Activated CD4-positive, alpha-beta memory T cell treated with anti-CD3 and anti-CD28 coated beads for 36 hours (primary cell): Measurements from ENCODE around the gene PCSK2. TPM values are rescaled to one million over a fixed set of nuclear protein-coding genes. Genes with fewer than 3 reads are reported as not detected.

Experiments used
- CTCF ChIA-PET: fragments of 350-600 bp; sonication (Branson Sonifier 250); formaldehyde crosslinking; loops from one replicate; lab custom pipeline; 2021; ENCODE audit warnings: antibody characterized with exemption, inconsistent platforms; lab: Charles Lee
- POLR2A ChIA-PET: fragments of 350-600 bp; sonication (Branson Sonifier 250); formaldehyde crosslinking; loops from one replicate; lab custom pipeline; 2021; ENCODE audit warnings: antibody characterized with exemption; lab: Charles Lee
- DNase-seq: peaks from one replicate; pipeline ENCODE4 v3.0.0-alpha.2; 2020
- H3K27ac Mint-ChIP-seq: one replicate; pipeline ENCODE4 v1.8.0; 2021; ENCODE audit warnings: mixed read lengths
- H3K27me3 Mint-ChIP-seq: one replicate; pipeline ENCODE4 v1.8.0; 2021; ENCODE audit warnings: mixed read lengths
- H3K36me3 Mint-ChIP-seq: one replicate; pipeline ENCODE4 v1.8.0; 2021; ENCODE audit warnings: mixed read lengths
- H3K4me1 Mint-ChIP-seq: one replicate; pipeline ENCODE4 v1.8.0; 2021; ENCODE audit warnings: low read depth, mixed read lengths
- H3K4me3 Mint-ChIP-seq: one replicate; pipeline ENCODE4 v1.8.0; 2021; ENCODE audit warnings: mild to moderate bottlenecking, mixed read lengths
- H3K9me3 Mint-ChIP-seq: one replicate; pipeline ENCODE4 v1.8.0; 2021; ENCODE audit warnings: mixed read lengths
- intact Hi-C: fragments of 100-400 bp; cut with micrococcal nuclease; formaldehyde crosslinking; loops from one replicate; pipeline ENCODE4 v1.15.1; 2023
- total RNA-seq, 2 experiments: library from RNA; stranded (reverse); gene quantifications; one replicate each; pipeline ENCODE4 v1.2.3, GENCODE V29; 2021

Gene PCSK2
- total RNA-seq, 2 experiments from 2014 or later: not detected

- peaks cover 2% of the 10 kb centered on the region for H3K27me3 Mint-ChIP-seq
Observed at GRCh38 chr20:17423782-17424181, 196.9 kb downstream of the PCSK2 start.

GRCh38 chr20:17427638-17428037 is 200.8 kb downstream of the PCSK2 start:
- POLR2A ChIA-PET: no interaction called here
- no peak for DNase-seq

More at GRCh38 chr20:17423782-17424181, 196.9 kb downstream of the PCSK2 start:
- ChIA-PET CTCF (interaction anchor here (0.6 to 1.1 kb wide), 2 partner anchors 8 to 623 kb away, joined by 3 to 4 read pairs; no protein-coding TSS in a partner anchor), POLR2A (no interaction called here)
- intact Hi-C loops: no loop called here
- Mint-ChIP-seq H3K4me3 (no peak overlapping the region), H3K4me1 (no peaks in the 10 kb centered on the region), H3K9me3 (no peaks in the 10 kb centered on the region), H3K27ac (no peak overlapping the region), H3K36me3 (no peaks in the 10 kb centered on the region)
- DNase-seq: no peak

GRCh38 chr20:17430125-17430950 is 203.5 kb downstream of the PCSK2 start:
- peaks cover 12% of the 10 kb centered on the region for H3K27me3 Mint-ChIP-seq
- CTCF ChIA-PET: interaction anchor here (0.6 to 7.3 kb wide), 7 partner anchors 9 to 1273 kb away, joined by 3 to 84 read pairs (median 6); no protein-coding TSS in a partner anchor
- H3K4me1 Mint-ChIP-seq: no peaks in the 10 kb centered on the region

More at GRCh38 chr20:17427638-17428037, 200.8 kb downstream of the PCSK2 start:
- intact Hi-C loops: no loop called here
- no peaks in the 10 kb centered on the region for H3K9me3 Mint-ChIP-seq
- H3K27ac Mint-ChIP-seq: no peak overlapping the region
- no peaks in the 10 kb centered on the region for H3K36me3 Mint-ChIP-seq
- H3K4me1 Mint-ChIP-seq: no peaks in the 10 kb centered on the region
- H3K27me3 Mint-ChIP-seq: peaks cover 10% of the 10 kb centered on the region
- CTCF ChIA-PET: no interaction called here
- H3K4me3 Mint-ChIP-seq: no peak overlapping the region

GRCh38 chr20:17431621-17432364 is 205.0 kb downstream of the PCSK2 start:
- Mint-ChIP-seq H3K4me1 (no peaks in the 10 kb centered on the region), H3K27ac (no peak overlapping the region), H3K36me3 (no peaks in the 10 kb centered on the region), H3K27me3 (peaks cover 17% of the 10 kb centered on the region), H3K9me3 (no peaks in the 10 kb centered on the region), H3K4me3 (no peak overlapping the region)
- intact Hi-C loops: no loop called here
- CTCF ChIA-PET: interaction anchor here (0.7 to 7.3 kb wide), 9 partner anchors 8 to 627 kb away, joined by 3 to 84 read pairs (median 5); no protein-coding TSS in a partner anchor
- POLR2A ChIA-PET: no interaction called here
- DNase-seq: peak; percentile 57

More at GRCh38 chr20:17430125-17430950, 203.5 kb downstream of the PCSK2 start:
- intact Hi-C loops: no loop called here
- POLR2A ChIA-PET: no interaction called here
- Mint-ChIP-seq H3K27ac (no peak overlapping the region), H3K9me3 (no peaks in the 10 kb centered on the region), H3K4me3 (no peak overlapping the region), H3K36me3 (no peaks in the 10 kb centered on the region)
- no peak for DNase-seq

- POLR2A ChIA-PET: no interaction called here
- DNase-seq: no peak
- Mint-ChIP-seq H3K9me3 (peaks cover 3% of the 10 kb centered on the region), H3K27ac (no peak overlapping the region), H3K36me3 (no peaks in the 10 kb centered on the region), H3K4me3 (no peak overlapping the region), H3K27me3 (peaks cover 14% of the 10 kb centered on the region), H3K4me1 (no peaks in the 10 kb centered on the region)
- CTCF ChIA-PET: no interaction called here
- intact Hi-C loops: no loop called here
Observed at GRCh38 chr20:17436664-17437063, 209.8 kb downstream of the PCSK2 start.

GRCh38 chr20:17437251-17437650 is 210.4 kb downstream of the PCSK2 start:
- Mint-ChIP-seq H3K4me3 (no peak overlapping the region), H3K27ac (no peak overlapping the region), H3K4me1 (no peaks in the 10 kb centered on the region), H3K9me3 (peaks cover 3% of the 10 kb centered on the region), H3K36me3 (no peaks in the 10 kb centered on the region), H3K27me3 (peaks cover 9% of the 10 kb centered on the region)
- DNase-seq: no peak
- intact Hi-C loops: no loop called here
- CTCF ChIA-PET: no interaction called here
- POLR2A ChIA-PET: no interaction called here

- Mint-ChIP-seq H3K9me3 (peaks cover 3% of the 10 kb centered on the region), H3K4me3 (no peak overlapping the region), H3K27me3 (peaks cover 13% of the 10 kb centered on the region), H3K36me3 (no peaks in the 10 kb centered on the region), H3K4me1 (no peaks in the 10 kb centered on the region), H3K27ac (no peak overlapping the region)
- ChIA-PET CTCF (interaction anchor here (1.6 kb wide), 1 partner anchor 8 kb away, joined by 6 read pairs; no protein-coding TSS in a partner anchor), POLR2A (no interaction called here)
- intact Hi-C loops: no loop called here
- no peak for DNase-seq
Observed at GRCh38 chr20:17438436-17439039, 211.7 kb downstream of the PCSK2 start.

GRCh38 chr20:17439616-17440296 is 212.9 kb downstream of the PCSK2 start:
- Mint-ChIP-seq H3K9me3 (peaks cover 3% of the 10 kb centered on the region), H3K4me3 (no peak overlapping the region), H3K36me3 (no peaks in the 10 kb centered on the region), H3K27me3 (peaks cover 18% of the 10 kb centered on the region), H3K27ac (no peak overlapping the region), H3K4me1 (no peaks in the 10 kb centered on the region)
- CTCF ChIA-PET: interaction anchor here (1.6 kb wide), 1 partner anchor 9 kb away, joined by 6 read pairs; no protein-coding TSS in a partner anchor
- POLR2A ChIA-PET: interaction anchor here (0.6 kb wide), 1 partner anchor 600 kb away, joined by 3 read pairs; no protein-coding TSS in a partner anchor
- intact Hi-C loops: no loop called here
- DNase-seq: no peak

GRCh38 chr20:17441745-17442144 is 214.9 kb downstream of the PCSK2 start:
- intact Hi-C loops: no loop called here
- Mint-ChIP-seq H3K9me3 (peaks cover 3% of the 10 kb centered on the region), H3K27me3 (peaks cover 13% of the 10 kb centered on the region), H3K4me3 (no peak overlapping the region), H3K4me1 (no peaks in the 10 kb centered on the region), H3K36me3 (no peaks in the 10 kb centered on the region), H3K27ac (no peak overlapping the region)
- ChIA-PET POLR2A (no interaction called here), CTCF (no interaction called here)
- DNase-seq: no peak

- no peaks in the 10 kb centered on the region for H3K4me1 Mint-ChIP-seq
- intact Hi-C loops: no loop called here
- H3K4me3 Mint-ChIP-seq: no peak overlapping the region
- no peak overlapping the region for H3K27ac Mint-ChIP-seq
- peaks cover 3% of the 10 kb centered on the region for H3K9me3 Mint-ChIP-seq
- POLR2A ChIA-PET: no interaction called here
- CTCF ChIA-PET: interaction anchor here (1.0 kb wide), 1 partner anchor 9 kb away, joined by 3 read pairs; no protein-coding TSS in a partner anchor
- no peaks in the 10 kb centered on the region for H3K36me3 Mint-ChIP-seq
- peaks cover 13% of the 10 kb centered on the region for H3K27me3 Mint-ChIP-seq
- DNase-seq: no peak
Observed at GRCh38 chr20:17442588-17442987, 215.7 kb downstream of the PCSK2 start.

- intact Hi-C loops: no loop called here
- ChIA-PET CTCF (interaction anchor here (1.0 kb wide), 1 partner anchor 9 kb away, joined by 3 read pairs; no protein-coding TSS in a partner anchor), POLR2A (no interaction called here)
Observed at GRCh38 chr20:17443131-17443858, 216.5 kb downstream of the PCSK2 start.

More at GRCh38 chr20:17443131-17443858, 216.5 kb downstream of the PCSK2 start:
- no peaks in the 10 kb centered on the region for H3K4me1 Mint-ChIP-seq
- no peaks in the 10 kb centered on the region for H3K36me3 Mint-ChIP-seq
- H3K4me3 Mint-ChIP-seq: no peak overlapping the region
- no peak overlapping the region for H3K27ac Mint-ChIP-seq
- H3K9me3 Mint-ChIP-seq: peaks cover 3% of the 10 kb centered on the region
- H3K27me3 Mint-ChIP-seq: peaks cover 13% of the 10 kb centered on the region
- DNase-seq: no peak
